Motor neuron (in vitro differentiated cells): Measurements from ENCODE around the gene FCHSD2. TPM values are rescaled to one million over a fixed set of nuclear protein-coding genes. Genes with fewer than 3 reads are reported as not detected.
A peak's percentile ranks its signal among the peaks of the same experiment; 100 is the strongest.

Experiments used
- ATAC-seq, 8 experiments: fragments of 200-7000 bp; cut with Tn5 transposase; replicated peaks in 6 of 8; 2 replicates each; pipeline ENCODE4 v1.8.0; 2021; ENCODE audit warnings: mild to moderate bottlenecking in 8 of 8, moderate library complexity in 8 of 8
- H3K27ac ChIP-seq, 2 donors: fragments of 250-450 bp; sonication (Bioruptor Pico); 2 replicates each; pipeline ENCODE4 v1.9.0; 2021; ENCODE audit warnings: antibody characterized with exemption in 2 of 2, mild to moderate bottlenecking in 2 of 2, moderate library complexity in 1 of 2
- H3K4me1 ChIP-seq, 2 donors: fragments of 250-450 bp; sonication (Bioruptor Pico); replicated peaks in 1 of 2; 2 replicates each; pipeline ENCODE4 v1.6.1; 2021; ENCODE audit warnings: antibody characterized with exemption in 2 of 2, mild to moderate bottlenecking in 2 of 2, moderate library complexity in 1 of 2
- H3K4me3 ChIP-seq, 5 donors: fragments of 250-450 bp; sonication (Bioruptor Pico); 2 replicates each; pipeline ENCODE4 v1.9.0; 2021; ENCODE audit warnings: antibody characterized with exemption in 5 of 5, mild to moderate bottlenecking in 5 of 5, moderate library complexity in 4 of 5
- WGBS, 10 experiments: fragments of 450-650 bp; shearing (Covaris generic); methylation state at CpG; one replicate each; pipeline ENCODE4 v1.0.0; 2022; 5-methylcytosine and 5-hydroxymethylcytosine counted together
- in situ Hi-C, 9 experiments: fragments of 400-800 bp; cut with MboI; loops; one replicate each; pipeline ENCODE4 v1.15.0; 2021; ENCODE audit warnings: low sequenced_read_pairs in 9 of 9, low pct_unique_long_range_greater_than_20kb in 2 of 9; ENCODE audit not compliant: unreplicated experiment in 9 of 9
- total RNA-seq, 8 experiments: library from RNA; unstranded; fragments of 300-600 nt; gene quantifications; 2 replicates each; pipeline versions ENCODE4 v1.2.3 to v1.2.4, GENCODE V29; 2022

Gene FCHSD2
- total RNA-seq, 8 experiments from 2014 or later = 11.6 to 22.1 (median 18.0) TPM

DNA sequence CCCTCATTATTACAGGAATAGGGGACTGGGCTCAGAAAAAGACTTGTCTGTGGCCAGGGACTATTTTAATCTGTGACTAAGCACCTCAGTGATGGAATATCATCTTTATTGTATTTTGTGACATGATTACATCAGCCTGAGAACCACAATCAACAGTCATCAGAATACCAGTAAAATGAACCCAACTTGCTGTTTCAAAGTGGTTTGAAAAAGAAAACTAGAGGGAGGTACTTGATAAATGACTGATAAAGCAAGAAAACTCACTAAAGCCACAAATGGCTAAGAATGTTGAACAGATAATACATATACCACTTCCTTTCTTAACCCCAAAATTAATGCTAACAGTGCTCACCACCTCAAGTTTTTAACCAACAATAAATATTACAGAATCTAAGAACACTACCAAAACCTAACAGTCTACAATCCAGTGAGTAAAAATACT is 172.2 kb downstream of the FCHSD2 start:
- peak in 6 of 8 experiments; percentile 37 to 86 (median 60) for ATAC-seq
- in situ Hi-C loops = no loop called here

GRCh38 chr11:72968390-72968789 is 173.7 kb downstream of the FCHSD2 start:
- Histone ChIP-seq H3K27ac (no peak overlapping the region), H3K4me1 (peaks cover 0 to 4% of the 10 kb centered on the region in 2 donors), H3K4me3 (no peak overlapping the region)
- in situ Hi-C loops = no loop called here
- ATAC-seq = no peak

More for the DNA sequence above, 172.2 kb downstream of the FCHSD2 start:
- peaks cover 0 to 4% of the 10 kb centered on the region in 2 donors for H3K4me1 ChIP-seq
- H3K27ac ChIP-seq = no peak overlapping the region
- H3K4me3 ChIP-seq = no peak overlapping the region

DNA sequence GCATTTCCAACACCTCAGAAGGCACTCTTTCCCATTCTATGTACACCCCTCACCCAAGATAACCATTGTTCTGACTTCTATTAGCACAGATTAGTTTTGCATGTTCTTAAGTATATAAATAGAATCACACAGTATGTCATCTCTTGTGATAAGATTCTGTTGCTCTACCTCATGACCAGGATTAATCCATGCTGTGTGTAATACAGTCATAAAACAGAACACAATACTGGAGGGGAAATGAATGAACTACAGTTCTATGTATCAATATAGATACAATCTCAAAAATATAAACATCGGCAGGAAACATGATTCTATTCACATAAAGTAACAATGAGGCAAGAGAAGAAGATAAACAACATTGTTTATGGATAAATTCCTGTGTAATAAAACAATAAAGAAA is 176.4 kb downstream of the FCHSD2 start:
- no peak overlapping the region for H3K27ac ChIP-seq
- H3K4me3 ChIP-seq = no peak overlapping the region
- WGBS, 10 experiments = 83 to 100% (median 100%) methylated on average over 1 of the region's 1 CpG; no CpG with 5 or more reads in 1 of the 10 experiments
- no peak for ATAC-seq
- H3K4me1 ChIP-seq = peaks cover 0 to 2% of the 10 kb centered on the region in 2 donors
- in situ Hi-C loops = no loop called here

DNA sequence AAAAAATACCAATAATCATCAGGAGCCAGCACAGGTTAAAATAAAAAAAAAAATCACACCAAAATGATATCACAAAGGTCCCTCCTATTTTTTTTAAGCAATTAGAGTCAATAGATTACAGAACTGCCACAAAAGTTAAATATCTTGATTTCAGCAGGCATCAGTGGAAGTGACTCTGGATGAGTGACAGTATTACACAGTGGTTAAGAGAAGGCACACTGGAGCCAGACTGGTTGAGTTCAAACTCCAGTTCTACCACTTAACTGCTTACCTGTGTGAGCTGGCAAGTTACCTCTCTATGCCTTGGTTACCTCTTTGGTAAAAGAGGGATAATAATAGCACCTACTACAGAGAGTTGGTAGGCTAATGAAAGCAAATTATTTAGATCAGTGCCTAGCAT is 179.4 kb downstream of the FCHSD2 start:
- in situ Hi-C loops = no loop called here
- Histone ChIP-seq H3K27ac (no peak overlapping the region), H3K4me3 (no peak overlapping the region), H3K4me1 (no peaks in the 10 kb centered on the region)
- no peak for ATAC-seq

DNA sequence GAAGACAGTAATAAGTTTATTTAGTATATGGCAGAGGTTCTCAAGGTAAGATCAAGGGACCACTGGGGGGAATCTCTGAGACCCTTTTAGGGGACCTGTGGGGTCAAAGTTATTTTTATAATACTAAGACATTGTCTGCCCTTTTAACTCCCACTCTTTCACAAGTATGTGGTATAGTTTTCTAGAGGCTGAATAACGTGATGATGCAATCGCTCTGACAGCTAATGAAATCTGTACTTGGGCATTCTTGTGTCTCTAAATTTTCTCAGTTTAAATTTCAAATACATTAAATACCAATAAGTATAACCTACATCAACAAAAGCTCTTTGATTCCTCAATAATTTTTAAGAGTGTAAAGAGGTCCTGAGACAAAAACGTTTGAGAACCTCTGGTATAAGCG is 180.0 kb downstream of the FCHSD2 start:
- WGBS, 10 experiments = 61 to 95% (median 82%) methylated on average over 2 to 4 of the region's 4 CpGs; no CpG with 5 or more reads in 1 of the 10 experiments
- no peaks in the 10 kb centered on the region for H3K4me1 ChIP-seq
- in situ Hi-C loops = no loop called here
- H3K4me3 ChIP-seq = no peak overlapping the region
- no peak for ATAC-seq
- no peak overlapping the region for H3K27ac ChIP-seq

DNA sequence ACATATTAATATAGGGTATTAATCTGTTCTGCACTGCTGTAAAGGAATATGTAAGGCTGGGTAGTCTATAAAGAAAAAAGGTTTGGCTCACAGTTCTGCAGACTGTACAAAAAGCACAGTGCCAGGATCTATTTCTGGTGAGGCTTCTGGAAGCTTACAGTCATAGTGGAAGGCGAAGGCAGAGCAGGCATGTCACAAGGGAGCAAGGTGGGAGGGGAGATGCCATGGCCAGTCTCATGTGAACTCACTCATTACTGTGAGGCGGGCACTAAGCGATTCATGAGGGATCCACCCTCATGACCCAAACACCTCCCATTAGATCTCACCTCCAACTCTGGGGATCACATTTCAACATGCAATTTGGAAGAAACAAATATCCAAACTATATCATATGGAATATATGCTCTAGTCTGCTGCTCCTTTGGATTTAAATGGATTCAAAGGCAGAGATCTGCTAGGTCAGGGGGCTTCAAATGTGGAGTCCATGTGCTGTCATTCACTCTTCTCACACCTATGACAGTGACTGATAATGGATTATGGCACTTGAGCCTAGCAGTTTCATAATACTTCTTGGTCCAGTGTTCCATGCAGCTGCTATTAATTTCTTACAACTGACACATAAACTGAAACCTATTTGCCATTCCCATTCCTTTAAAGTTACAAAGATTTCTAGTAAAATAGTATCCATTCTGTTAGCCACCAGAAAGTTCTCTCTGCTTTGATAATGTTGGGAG is 182.0 kb downstream of the FCHSD2 start:
- no peak for ATAC-seq
- Histone ChIP-seq H3K27ac (no peak overlapping the region), H3K4me1 (no peaks in the 10 kb centered on the region), H3K4me3 (no peak overlapping the region)
- in situ Hi-C loops = no loop called here
- 90 to 100% (median 100%) methylated on average over 1 to 3 of the region's 3 CpGs; no CpG with 5 or more reads in 1 of the 10 experiments for WGBS, 10 experiments

DNA sequence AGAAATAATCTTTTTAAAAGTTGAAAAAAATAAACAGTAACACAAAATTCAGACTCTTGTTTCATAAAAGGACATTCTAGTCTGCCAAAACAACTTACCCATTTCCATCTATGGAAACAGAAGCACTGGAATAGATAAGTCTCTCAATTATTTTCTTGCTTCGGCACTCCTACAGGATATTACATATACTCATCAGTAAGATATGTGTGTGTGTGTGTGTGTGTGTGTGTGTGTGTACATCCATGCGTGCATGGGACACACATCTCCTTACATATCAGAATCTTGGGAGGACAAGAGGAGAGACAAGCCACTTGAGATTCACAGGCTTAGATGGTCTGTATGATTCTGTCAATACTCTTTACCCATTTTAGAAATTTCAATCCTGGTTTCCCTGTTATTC is 183.3 kb downstream of the FCHSD2 start:
- H3K27ac ChIP-seq = no peak overlapping the region
- no peaks in the 10 kb centered on the region for H3K4me1 ChIP-seq
- ATAC-seq = no peak
- in situ Hi-C loops = no loop called here
- WGBS, 10 experiments = 100% methylated on average over 1 to 2 of the region's 2 CpGs; no CpG with 5 or more reads in 3 of the 10 experiments
- H3K4me3 ChIP-seq = no peak overlapping the region

DNA sequence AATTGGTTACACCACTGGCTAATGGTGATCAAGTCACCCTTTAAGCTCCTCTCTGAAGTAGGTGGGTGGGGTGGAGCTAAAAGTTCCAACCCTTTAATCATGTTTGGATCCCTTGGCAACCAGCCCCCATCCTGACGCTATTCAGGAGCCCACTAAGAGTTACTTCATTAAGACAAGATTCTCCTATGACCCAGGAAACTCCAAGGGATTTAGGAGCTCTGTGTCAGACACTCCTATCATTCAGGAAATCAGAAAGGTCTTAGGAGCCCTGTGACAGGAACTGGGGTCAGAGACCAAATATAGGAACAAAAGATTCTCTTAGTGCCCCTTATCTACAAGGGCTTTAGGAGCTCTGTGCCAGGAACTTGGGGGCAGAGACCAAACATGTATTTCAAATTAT is 186.7 kb downstream of the FCHSD2 start:
- no peak overlapping the region for H3K27ac ChIP-seq

GRCh38 chr11:72954860-72955259 is 187.3 kb downstream of the FCHSD2 start:
- no peak overlapping the region for H3K27ac ChIP-seq
- no peak overlapping the region for H3K4me3 ChIP-seq
- ATAC-seq = no peak
- 92 to 100% (median 97%) methylated on average over 1 to 3 of the region's 3 CpGs; no CpG with 5 or more reads in 4 of the 10 experiments for WGBS, 10 experiments
- no peaks in the 10 kb centered on the region for H3K4me1 ChIP-seq
- in situ Hi-C loops = no loop called here

More for the DNA sequence above, 186.7 kb downstream of the FCHSD2 start:
- ATAC-seq = no peak
- 38 to 100% (median 80%) methylated on average over 1 of the region's 1 CpG; no CpG with 5 or more reads in 7 of the 10 experiments for WGBS, 10 experiments
- no peaks in the 10 kb centered on the region for H3K4me1 ChIP-seq
- H3K4me3 ChIP-seq = no peak overlapping the region
- in situ Hi-C loops = no loop called here

DNA sequence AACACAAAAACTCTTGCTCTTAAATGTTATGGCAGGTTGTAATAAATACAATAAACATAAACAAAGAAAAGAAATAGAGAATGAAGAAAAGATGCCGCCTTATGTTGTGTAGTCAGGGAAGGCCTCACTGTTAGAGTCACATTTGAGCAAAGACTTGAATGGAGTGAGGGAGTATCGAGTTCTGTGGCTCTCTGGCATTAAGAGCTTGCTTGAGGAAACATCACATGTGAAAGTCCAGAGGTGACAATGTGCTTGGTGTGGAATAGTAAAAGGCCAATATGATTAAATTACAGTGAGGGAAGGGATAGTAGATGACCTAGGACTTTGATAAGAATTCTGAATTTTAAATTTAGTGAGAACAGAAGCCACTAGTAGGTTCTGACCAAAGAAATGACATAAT is 188.5 kb downstream of the FCHSD2 start:
- H3K4me1 ChIP-seq = no peaks in the 10 kb centered on the region
- ATAC-seq = no peak
- in situ Hi-C loops = no loop called here
- no peak overlapping the region for H3K27ac ChIP-seq
- 89 to 100% (median 100%) methylated on average over 1 to 2 of the region's 2 CpGs; no CpG with 5 or more reads in 2 of the 10 experiments for WGBS, 10 experiments
- no peak overlapping the region for H3K4me3 ChIP-seq

DNA sequence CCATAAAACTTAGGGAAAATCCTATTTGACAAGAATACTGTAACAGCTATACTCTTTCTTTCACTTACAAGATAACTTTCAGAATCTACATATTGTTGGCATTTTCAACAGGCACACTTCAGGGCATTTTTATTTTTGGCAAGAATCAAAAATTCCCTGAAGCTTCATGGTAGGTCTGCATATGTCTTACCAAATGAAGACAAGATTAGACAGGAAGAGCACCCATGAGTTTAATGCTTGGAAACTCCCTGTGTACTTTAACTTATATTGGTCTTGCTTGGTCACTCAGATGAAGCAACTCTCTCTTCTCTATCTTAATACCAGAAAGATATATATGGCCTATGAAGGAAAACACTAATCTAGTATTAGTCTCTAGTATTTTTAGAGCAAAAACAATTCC is 190.2 kb downstream of the FCHSD2 start:
- no peak overlapping the region for H3K4me3 ChIP-seq
- ATAC-seq = no peak
- in situ Hi-C loops = no loop called here
- no peak overlapping the region for H3K27ac ChIP-seq
- no peaks in the 10 kb centered on the region for H3K4me1 ChIP-seq

DNA sequence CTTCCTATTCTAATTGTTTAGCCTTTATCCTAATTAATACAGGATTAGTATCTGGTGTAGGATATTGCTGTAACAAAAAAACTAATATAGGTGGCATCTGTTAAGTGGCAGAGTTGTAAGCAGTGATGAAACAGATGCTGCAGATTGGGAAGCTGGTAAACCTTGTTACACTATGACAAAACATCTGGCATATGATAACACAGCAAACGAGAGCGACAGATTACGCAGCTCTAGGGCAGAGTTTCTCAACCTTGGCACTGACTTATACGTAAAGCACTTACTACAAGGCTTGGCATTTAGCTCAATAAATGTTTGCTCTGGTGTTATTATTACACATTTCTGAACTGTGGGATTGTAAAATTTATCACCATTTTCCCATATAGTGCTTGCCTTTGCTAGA is 190.9 kb downstream of the FCHSD2 start:
- in situ Hi-C loops = no loop called here
- 78 to 100% (median 92%) methylated on average over 2 to 4 of the region's 4 CpGs; no CpG with 5 or more reads in 1 of the 10 experiments for WGBS, 10 experiments
- no peak overlapping the region for H3K27ac ChIP-seq
- no peaks in the 10 kb centered on the region for H3K4me1 ChIP-seq
- ATAC-seq = no peak
- no peak overlapping the region for H3K4me3 ChIP-seq

- in situ Hi-C loops = no loop called here
- WGBS, 10 experiments = 67 to 100% (median 89%) methylated on average over 1 to 3 of the region's 3 CpGs; no CpG with 5 or more reads in 3 of the 10 experiments
- ATAC-seq = no peak
- H3K4me3 ChIP-seq = no peak overlapping the region
- H3K27ac ChIP-seq = no peak overlapping the region
- H3K4me1 ChIP-seq = no peaks in the 10 kb centered on the region
Measured at GRCh38 chr11:72950685-72951084, 191.4 kb downstream of the FCHSD2 start.

DNA sequence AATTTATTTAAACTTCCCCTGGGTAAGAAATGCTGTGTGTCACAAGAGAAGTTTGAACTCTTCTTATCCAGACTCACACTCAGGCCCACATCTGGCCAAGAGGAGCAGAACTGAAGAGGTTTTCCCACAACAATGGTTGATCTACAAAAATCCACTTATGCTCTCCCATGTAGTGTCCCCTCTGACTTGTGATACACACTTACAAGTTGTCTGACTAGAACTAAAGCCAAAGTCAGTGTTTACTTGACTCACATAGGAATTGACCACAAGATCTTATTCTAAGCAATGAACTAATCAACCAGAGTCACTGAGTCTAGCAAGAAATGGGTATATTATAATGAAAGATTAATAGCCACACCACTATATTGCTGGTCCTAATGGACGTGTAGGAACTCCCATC is 194.9 kb downstream of the FCHSD2 start:
- WGBS, 10 experiments = 83 to 100% (median 100%) methylated on average over 1 of the region's 1 CpG; no CpG with 5 or more reads in 1 of the 10 experiments
- no peak overlapping the region for H3K27ac ChIP-seq
- no peak for ATAC-seq
- H3K4me3 ChIP-seq = no peak overlapping the region
- no peaks in the 10 kb centered on the region for H3K4me1 ChIP-seq
- in situ Hi-C loops = loop anchor here in 1 of 9 experiments (25.0 kb wide), 1 partner anchor 190 kb away; the partner anchor contains the start of gene FCHSD2
